ENCODE data around the gene CACYBP. TPM values are rescaled to one million over a fixed set of nuclear protein-coding genes. Genes with fewer than 3 reads are reported as not detected.
A peak's percentile ranks its signal among the peaks of the same experiment; 100 is the strongest.

The CACYBP gene
- total RNA-seq, 1 donor from 2014 or later: 75.6 TPM

DNA sequence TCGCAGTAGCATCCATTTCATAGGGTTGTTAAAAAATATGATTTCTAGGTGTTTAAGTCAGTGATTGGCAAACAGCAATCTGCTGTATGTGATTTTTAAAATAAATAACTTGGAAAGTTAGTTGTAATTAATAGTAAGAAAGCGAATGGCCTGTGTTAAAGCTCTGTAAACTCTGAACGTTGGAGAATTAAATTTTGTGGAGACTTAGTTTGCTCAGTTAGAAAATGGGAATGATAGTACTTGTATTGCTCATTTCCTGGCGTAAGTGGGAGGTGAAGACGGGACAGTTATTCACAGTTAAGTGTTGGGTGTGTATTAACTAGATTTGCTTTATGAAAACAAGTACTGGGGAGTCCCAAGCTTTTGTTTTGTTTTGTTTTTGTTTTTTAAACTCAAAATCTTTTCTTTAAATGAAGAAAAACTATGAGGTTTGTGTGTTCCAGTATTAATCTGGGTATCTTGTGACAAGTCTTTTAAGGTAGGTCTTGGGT lies 995 bp downstream of the CACYBP start:
- Histone ChIP-seq H3K36me3 (peaks cover 13% of the 10 kb centered on the region), H3K9me3 (replicated peaks) (no peaks in the 10 kb centered on the region), H3K27me3 (ENCODE audit: low read depth) (no peaks in the 10 kb centered on the region), H3K27ac (replicated peaks) (peak overlapping the region; percentile 99), H3K4me1 (peaks cover 52% of the 10 kb centered on the region), H3K4me3 (peak overlapping the region; percentile 94)
- TF ChIP-seq, protein P1, sequence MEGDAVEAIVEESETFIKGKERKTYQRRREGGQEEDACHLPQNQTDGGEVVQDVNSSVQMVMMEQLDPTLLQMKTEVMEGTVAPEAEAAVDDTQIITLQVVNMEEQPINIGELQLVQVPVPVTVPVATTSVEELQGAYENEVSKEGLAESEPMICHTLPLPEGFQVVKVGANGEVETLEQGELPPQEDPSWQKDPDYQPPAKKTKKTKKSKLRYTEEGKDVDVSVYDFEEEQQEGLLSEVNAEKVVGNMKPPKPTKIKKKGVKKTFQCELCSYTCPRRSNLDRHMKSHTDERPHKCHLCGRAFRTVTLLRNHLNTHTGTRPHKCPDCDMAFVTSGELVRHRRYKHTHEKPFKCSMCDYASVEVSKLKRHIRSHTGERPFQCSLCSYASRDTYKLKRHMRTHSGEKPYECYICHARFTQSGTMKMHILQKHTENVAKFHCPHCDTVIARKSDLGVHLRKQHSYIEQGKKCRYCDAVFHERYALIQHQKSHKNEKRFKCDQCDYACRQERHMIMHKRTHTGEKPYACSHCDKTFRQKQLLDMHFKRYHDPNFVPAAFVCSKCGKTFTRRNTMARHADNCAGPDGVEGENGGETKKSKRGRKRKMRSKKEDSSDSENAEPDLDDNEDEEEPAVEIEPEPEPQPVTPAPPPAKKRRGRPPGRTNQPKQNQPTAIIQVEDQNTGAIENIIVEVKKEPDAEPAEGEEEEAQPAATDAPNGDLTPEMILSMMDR (IDR thresholded peaks at IDR 0.05; ENCODE audit: borderline replicate concordance): no peak
- intact Hi-C loops (cut with micrococcal nuclease): no loop called here
- DNase-seq: no peak

DNA sequence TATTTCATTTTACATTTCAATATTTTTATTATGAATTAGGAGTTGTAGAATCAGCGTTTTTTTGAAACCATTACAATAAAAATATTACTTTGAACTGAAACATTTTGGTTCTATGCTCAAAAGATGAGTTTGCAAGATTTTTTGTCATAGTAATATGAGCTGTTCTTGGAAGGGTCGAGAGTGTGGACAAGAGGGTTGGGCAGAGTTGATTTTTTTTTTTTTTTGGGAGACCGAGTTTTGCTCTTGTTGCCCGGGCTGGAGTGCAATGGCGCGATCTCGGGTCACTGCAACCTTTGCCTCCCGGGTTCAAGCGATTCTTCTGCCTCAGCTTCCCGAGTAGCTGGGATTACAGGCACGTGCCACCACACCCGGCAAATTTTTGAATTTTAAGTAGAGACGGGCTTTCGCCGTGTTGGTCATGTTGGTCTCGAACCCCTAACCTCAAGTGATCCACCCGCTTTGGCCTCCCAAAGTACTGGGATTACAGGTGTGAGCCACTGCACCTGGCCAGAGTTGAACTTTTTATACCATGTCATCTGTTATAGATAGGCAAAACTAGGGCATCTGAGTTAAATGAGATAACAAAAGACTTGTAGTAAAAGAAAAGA lies 3.3 kb downstream of the CACYBP start:
- peaks cover 33% of the 10 kb centered on the region for H3K36me3 ChIP-seq
- H3K27me3 ChIP-seq (ENCODE audit: low read depth): no peaks in the 10 kb centered on the region
- intact Hi-C loops (cut with micrococcal nuclease): no loop called here
- H3K4me1 ChIP-seq: peaks cover 48% of the 10 kb centered on the region
- no peak overlapping the region for H3K4me3 ChIP-seq
- TF ChIP-seq, protein P1 (IDR thresholded peaks at IDR 0.05; ENCODE audit: borderline replicate concordance): no peak
- no peak overlapping the region for H3K27ac ChIP-seq (replicated peaks)
- no peaks in the 10 kb centered on the region for H3K9me3 ChIP-seq (replicated peaks)
- DNase-seq: no peak

DNA sequence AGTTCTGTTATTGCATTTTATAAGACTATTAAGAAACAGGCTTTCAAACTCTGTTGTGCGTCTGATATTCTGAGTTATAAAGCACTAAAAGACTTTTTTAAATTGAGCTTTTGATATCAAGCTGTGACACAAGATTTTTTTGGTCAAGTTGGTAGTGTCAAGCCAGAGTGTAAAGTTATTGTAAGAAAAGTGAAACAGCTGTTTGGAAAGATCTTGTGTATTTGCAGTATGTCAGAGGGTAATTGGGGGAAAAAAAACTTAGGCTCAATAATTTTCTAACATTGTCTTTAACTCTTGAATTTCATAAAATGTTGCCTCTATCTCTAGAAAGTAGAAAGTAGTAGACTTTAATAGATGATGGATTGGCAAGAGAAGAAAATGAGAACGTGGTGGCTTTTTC lies 3.8 kb downstream of the CACYBP start:
- intact Hi-C loops (cut with micrococcal nuclease): no loop called here
- H3K4me3 ChIP-seq: no peak overlapping the region
- TF ChIP-seq, protein P1 (IDR thresholded peaks at IDR 0.05; ENCODE audit: borderline replicate concordance): no peak
- H3K27me3 ChIP-seq (ENCODE audit: low read depth): no peaks in the 10 kb centered on the region
- no peaks in the 10 kb centered on the region for H3K9me3 ChIP-seq (replicated peaks)
- no peak overlapping the region for H3K27ac ChIP-seq (replicated peaks)
- H3K4me1 ChIP-seq: peaks cover 43% of the 10 kb centered on the region
- no peak for DNase-seq
- H3K36me3 ChIP-seq: peaks cover 38% of the 10 kb centered on the region

DNA sequence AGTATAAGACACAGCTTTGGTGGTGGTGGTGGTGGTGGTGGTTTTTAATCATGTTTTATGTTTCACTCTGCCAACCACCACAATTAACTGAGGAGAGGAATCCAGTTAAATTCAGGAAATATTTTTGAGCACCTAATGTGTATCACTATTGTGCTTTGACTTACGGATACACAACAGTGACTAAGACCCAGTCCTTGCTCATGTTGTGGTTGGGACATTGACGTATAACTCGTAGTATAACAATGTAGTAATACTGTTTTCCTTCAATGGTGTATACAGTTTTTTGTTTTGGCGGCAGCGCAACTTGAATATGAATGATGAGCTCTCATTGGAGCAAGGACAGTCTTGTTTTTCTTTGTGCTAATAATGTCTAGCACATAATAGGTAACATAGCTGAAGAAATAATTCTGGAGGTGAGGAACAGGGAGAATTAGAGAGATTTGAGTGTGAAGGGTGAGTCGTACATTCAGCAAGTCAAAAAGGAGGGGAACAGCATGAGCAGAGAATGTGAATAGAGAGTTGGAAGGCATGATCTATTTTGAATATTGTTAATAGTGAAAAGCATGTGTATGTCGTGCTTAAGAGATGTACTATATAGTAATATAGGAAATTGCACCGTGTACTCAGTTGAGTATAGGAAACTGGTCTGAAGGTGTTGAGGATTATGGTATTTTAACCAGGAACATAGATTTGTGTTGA lies 5.5 kb downstream of the CACYBP start:
- intact Hi-C loops (cut with micrococcal nuclease): no loop called here
- Histone ChIP-seq H3K27me3 (ENCODE audit: low read depth) (no peaks in the 10 kb centered on the region), H3K9me3 (replicated peaks) (no peaks in the 10 kb centered on the region), H3K36me3 (peaks cover 49% of the 10 kb centered on the region), H3K4me3 (no peak overlapping the region), H3K4me1 (peaks cover 44% of the 10 kb centered on the region), H3K27ac (replicated peaks) (no peak overlapping the region)
- TF ChIP-seq, protein P1 (IDR thresholded peaks at IDR 0.05; ENCODE audit: borderline replicate concordance): no peak
- no peak for DNase-seq

DNA sequence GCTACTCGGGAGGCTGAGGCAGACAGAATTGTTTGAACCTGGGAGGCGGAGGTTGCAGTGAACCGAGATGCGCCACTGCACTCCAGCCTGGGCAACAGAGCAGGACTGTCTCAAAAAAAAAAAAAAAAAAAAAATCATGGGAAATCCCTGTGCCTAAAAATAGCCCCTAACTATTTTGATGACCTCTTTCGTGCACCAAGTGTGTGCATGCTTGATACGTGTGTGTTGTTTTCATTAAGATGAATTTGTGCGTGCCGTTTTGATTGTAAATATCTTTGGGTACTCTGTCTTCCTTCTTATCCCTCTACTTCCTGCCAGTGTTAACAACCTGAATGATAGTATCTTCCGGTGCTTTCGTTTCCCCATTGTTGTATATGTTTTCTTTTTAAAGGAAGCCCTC lies 9.8 kb downstream of the CACYBP start:
- intact Hi-C loops (cut with micrococcal nuclease): no loop called here
- Histone ChIP-seq H3K27ac (replicated peaks) (no peak overlapping the region), H3K4me3 (no peak overlapping the region), H3K36me3 (peaks cover 92% of the 10 kb centered on the region), H3K27me3 (ENCODE audit: low read depth) (no peaks in the 10 kb centered on the region), H3K9me3 (replicated peaks) (no peaks in the 10 kb centered on the region), H3K4me1 (peaks cover 10% of the 10 kb centered on the region)
- TF ChIP-seq, protein P1 (IDR thresholded peaks at IDR 0.05; ENCODE audit: borderline replicate concordance): no peak
- no peak for DNase-seq
